Activated naive CD4-positive, alpha-beta T cell (primary cell): ENCODE measurements around the gene LY9.

Experiments
- DNase-seq, 4 experiments: peaks; one replicate each; lab custom pipeline; 2025; lab: John Stamatoyannopoulos, UW

The LY9 gene

DNA sequence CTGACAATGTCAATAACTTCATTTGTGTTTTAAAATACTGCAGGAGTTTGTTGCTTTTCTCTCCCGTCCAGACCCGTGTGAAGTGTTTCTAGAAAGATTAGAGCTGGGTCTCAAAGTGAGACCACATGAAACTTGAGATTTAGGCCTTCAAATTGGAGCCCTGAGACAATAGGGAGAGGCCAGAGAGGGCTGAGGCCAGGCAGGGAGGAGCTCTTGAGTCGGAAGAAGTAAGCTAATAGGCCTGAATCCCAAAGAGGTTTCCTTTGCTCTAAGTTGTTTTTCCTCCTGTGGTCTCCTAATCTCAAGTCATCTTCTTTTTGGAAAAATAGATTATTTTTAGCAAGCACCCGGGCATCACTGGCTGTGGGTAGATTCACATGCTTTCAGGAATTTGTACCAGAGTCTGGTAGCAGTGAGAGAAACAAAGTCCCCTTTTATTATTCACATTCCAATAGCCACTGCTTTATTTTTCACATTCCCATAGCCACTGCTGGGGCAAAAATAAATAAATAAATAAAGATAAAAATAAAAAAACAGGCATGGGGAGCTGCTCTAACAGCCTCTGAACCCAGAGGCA is 41.1 kb downstream of the LY9 start:
- no peak for DNase-seq

DNA sequence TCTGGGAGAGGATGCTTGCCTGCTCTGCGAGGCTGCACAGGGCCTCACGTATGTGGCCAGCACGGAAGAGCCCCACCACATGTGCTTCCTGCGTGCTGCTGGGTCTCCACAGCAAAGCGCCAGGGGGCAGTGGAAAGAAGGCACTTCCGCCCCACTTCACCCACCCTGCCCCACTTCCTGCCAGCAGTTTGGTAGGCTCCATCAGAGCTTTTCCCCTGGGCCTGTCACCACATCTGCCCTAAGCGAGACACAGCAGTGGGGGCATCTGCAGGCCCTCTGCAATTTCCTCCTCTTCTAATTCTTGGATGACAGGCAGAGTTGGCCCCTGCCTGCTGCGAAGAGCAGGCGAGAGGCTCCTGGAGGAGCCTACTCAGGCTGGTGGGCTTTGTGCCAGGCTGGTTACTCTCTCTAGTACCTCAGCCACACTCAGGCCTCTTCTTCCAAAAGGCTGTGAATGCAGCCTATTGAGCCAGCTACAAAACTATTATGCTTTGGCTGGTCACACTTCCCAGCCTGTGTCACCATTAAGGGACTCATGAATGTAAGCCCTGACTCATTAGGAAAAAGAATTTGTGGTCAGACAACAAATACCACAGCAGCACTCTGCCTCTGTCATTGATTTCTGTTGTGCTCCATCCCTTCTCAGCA is 41.7 kb downstream of the LY9 start:
- peak; percentile 22 to 78 (median 48) for DNase-seq

DNA sequence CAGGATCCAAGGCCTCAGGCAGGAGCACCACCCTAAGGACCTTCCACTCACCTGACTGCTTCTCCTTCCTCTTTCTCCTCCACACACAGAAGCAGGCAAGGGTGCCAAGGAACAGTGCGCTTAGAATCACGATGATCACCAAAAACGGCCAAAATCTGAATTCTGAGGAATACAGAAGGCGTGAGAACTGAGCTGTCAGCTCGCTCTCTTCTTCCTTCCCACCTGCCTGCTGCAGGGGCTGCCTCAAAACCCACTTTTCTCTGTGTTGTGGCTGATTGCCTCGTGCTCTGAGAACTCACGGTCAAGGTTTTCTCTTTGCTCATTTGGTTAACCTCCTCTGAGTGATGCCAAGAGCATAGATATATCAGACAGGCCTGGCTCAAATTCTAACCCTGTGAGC is 42.9 kb downstream of the LY9 start:
- no peak for DNase-seq

DNA sequence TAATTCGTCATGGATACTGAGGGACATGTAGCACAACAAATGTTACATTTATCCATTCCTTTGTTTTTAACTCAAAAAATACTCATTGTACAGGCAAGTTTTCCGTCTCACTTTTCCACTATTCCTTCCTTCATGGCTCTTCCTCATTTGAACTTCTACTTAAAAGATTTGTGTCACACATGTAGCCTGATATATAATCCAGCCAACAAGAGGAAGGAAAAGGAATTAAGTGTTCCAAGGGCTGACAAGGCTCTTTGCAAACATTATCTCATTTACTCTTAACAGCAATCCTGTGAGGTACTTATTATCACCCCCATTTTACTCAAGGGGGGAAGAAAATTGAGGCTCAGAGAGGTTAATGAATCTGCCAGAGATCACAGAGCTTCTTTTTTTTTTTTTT is 43.8 kb downstream of the LY9 start:
- no peak for DNase-seq

DNA sequence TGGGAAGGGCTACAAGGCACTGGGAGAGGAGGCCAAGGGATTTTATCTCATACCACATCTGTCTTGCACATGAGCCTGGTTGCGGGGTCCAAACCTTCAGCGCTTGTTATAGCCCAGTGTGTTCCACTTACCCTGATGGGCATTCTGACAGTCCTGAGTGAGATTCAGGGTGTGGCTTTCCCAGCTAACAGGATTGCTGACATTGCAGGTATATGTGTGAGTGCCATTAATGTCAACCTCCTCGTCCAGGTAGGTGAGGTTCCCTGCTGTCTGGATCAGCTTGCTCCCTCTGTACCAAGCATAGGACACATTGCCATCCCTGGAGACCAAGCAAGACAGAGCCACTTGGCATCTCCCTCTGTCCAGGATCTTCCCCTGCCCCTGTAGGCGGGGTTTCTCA is 45.1 kb downstream of the LY9 start:
- no peak for DNase-seq

DNA sequence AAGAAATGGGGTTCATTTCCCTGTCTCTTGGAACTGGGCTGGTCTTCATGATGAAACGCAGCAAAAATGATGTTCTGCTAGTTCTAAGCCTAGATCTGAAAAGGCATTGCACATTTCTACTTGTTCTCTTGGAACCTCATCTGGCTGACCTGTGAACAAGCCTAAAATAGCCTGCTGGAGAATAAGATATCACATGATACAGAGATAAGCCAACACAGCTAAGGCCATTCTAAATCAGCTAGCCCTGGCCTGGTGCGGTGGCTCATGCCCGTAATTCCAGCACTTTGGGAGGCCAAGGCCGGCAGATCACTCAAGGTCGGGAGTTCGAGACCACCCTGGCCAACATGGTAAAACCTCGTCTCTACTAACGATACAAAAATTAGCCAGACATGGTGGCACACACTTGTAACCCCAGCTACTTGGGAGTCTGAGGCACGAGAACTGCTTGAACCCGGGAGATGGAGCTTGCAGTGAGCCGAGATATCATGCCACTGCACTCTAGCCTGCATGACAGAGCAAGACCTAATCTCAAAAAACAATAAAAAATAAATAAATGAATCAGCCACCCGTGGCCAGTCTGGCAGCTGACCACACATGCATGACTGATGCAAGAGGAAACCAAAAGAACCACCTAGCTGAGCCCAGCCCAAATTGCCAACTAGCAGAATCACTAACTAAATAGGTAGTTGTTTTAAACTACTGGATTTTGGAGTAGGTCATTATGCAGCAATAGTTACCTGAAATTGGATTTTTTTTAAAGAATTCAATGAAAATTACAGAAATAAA is 48.7 kb downstream of the LY9 start:
- DNase-seq, result no peak

DNA sequence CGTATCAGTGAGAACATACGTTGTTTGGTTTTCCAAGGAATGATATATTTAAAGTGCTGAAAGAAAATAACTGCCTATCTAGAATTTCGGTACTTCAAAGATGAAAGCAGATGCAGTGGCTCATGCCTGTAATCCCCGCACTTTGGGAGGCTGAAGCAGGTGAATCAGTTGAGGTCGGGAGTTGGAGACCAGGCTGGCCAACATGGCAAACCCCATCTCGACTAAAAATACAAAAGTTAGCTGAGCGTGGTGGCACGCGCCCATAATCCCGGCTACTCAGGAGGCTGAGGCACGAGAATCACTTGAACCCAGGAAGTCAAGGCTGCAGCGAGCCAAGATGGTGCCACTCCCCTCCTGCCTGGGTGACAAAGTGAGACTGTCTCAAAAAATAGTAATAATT is 50.3 kb downstream of the LY9 start:
- no peak for DNase-seq

DNA sequence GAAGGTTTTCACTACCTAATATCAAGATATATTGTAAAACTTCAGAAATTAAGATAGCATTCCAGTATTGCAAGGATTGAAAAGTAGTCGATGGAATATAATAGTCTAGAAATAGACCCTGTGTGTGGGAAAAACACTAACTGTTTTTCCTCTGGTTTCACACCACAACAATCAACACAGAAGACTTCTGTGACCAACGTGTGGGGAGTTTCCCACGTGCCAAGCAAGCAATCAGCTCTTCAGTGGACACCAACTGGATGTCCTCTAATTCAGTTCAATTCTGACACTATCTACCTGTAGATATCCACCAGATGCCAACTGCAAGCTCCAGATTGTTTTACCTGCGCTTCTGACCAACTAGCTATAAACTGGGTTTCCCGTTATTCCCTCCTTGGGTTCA is 54.6 kb downstream of the LY9 start:
- no peak for DNase-seq

DNA sequence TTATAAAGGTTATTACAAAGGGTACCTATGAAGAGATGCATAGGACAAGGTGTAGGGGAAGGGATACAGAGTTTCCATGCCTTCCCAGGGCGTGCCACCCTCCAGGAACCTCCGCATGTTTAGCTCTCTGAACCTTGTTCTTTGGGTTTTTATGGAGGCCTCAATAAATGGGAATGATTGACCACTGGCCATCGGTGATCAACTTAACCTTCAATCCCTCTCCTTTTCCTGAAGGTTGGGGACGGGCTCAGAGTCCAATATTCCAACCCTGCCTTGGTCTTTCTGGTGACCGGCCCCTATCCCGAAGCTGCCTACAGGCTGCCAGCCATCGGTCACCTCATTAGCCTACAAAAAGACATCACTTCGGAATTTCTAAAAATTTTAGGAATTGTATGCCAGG is 55.0 kb downstream of the LY9 start:
- DNase-seq, result no peak

DNA sequence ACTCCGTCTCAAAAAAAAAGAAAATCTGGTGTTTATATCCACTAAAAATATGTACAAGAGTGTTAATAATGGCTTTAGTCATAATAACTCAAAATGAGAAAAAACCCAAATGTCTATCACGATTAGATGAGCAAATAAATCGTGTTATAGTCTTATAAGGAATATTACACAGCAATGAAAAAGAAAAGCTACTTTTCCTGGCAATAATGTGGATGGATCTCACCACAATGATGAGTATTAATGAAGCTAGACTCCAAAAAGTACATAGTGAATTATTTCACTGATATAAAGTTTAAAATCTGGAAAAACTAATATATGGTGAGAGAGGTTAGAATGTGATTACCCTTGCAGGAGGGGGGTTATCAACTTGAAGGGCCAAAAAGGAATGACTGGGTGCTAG is 57.0 kb downstream of the LY9 start:
- no peak for DNase-seq

DNA sequence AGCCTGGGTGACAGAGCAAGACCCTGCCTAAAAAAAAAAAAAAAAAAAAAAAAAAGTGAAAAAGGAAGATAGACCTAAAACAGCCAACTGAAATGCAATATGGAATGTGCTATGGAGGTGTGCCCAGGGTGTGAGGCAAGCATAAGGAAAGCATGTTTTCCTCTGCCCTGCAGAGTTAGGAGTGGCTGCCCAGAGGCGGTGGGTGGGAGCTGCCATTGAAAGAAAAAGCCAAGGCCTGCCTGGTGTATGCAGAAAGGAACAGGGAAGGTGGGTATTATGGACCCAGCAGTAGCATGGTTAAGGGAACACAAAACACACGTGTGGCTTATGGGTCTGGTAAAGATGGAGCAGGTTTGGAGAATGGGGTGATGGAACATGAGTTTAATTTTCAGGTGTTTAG is 57.8 kb downstream of the LY9 start:
- DNase-seq, result no peak

DNA sequence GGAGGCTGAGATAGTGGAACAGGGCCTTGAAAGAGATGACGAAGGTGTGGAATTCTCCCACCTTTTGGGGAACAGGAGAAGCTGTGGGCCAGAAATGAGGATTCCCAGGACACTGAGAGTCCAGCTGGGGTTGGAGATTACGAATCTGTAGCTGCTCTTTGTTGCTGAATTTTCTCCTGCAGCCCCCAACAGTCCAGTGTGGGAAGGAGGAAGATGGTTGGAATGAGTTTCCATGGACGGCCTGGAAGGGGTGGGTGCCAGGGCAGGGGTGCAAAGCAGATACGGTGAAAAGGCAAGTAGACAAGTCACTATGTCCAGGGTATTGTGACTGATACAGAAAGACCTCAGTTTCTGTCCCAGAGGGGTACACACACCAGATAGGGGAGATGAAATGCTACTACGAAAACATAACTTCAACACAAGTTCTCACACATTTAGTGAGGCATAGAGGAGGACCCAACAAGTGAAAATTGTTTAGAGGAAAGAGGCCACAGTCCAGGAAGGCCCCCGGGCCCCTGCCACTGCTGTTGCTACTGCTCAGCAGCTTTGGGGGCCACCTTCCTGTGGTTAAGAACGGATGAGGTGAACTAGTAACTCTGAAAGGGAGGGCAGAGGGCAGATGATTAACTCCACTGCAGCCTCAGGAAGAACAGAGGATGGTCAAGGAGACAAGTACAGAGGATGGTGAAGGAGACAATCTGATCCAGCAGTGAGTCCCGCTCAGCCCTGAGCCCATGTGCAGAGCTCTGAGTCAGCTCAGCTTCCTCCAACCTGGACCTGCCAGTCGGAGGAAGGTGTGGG is 59.4 kb downstream of the LY9 start:
- no peak for DNase-seq

DNA sequence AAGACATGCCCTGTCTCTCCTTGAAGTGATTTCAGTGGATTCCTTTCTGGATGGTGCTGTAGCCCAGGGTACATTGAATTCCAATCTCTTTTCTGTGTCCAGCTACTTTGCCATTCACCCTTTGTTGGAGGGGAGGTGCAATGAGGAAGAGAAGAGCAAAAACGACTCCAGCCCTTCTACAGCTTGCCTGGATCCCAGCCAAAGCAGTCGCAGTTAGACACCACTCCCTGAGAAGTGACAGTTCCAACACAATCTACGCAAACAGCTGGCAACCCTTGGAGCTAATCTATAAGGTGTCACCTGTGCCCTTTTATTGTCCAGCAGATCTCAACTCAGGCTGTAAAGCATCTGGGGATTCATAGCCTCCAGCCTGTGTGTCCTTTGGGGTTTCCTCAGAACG is 62.1 kb downstream of the LY9 start:
- DNase-seq, result no peak

DNA sequence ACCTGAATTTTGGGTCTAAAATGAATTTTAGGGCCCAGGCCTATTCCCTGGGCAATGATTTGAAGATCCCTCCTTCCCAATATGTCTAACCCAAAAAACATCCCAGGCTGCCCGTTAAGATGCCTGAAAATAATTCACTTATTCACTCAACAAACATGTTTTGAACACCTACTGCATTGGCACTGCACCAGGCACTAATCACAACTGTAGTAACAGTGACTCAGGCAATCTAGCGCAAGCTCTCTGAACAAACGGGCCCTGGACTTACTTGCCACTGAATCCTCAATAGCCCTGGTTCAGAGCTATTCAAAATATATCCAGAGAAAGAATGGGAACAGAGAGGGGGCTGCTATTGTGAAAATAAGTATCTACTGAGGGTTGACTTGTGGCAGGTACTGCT is 62.5 kb downstream of the LY9 start:
- DNase-seq, result no peak

DNA sequence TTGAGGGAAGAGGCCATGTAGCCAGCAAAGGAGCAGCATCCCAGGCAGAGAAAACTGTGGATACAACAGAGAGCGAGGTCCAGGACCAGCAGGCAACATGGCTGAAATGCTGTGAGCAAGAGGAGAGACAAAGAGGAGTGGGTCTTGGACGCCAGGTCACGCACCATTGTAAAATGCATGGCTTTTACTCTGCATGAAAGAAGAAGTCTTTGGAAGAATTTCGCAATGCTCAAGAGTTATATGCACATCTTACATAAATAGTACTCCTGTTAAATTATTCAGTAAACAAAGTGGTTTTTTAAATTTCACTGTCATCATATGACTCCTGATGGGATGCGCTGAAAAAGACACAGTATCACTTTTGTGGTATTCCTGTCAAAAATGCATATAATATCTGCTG is 63.2 kb downstream of the LY9 start:
- no peak for DNase-seq

DNA sequence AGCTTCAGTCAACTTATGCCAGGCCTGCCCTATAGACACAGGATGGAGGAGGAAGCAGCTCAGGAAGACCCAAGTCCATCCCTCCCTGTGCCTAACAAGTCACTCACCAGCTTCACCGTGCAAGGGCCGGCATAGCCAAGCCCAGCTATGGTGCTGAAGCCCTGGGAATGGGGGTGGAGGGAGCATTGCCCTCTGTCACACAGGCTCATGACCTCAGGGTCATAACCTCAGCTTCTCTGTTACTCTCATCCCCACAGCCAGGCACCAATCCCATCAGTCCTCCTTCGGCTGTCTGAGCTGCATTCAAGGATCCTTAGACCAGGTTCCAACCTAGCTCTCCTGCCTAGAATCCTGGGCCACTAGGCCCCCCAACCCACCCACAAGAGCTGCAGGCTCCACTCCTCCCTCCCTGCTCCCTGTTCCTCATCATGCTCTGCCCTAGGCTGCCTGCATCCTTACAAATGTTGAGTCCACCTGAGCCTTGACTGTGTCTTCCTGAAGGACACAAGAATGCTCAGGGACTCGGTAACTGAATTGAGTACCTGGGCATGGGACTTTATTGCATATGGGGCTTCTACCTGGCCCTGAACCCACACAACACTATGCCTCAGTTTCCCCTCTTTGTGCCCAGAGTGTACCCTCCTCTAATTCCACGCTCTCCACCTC is 65.0 kb downstream of the LY9 start:
- no peak for DNase-seq

DNA sequence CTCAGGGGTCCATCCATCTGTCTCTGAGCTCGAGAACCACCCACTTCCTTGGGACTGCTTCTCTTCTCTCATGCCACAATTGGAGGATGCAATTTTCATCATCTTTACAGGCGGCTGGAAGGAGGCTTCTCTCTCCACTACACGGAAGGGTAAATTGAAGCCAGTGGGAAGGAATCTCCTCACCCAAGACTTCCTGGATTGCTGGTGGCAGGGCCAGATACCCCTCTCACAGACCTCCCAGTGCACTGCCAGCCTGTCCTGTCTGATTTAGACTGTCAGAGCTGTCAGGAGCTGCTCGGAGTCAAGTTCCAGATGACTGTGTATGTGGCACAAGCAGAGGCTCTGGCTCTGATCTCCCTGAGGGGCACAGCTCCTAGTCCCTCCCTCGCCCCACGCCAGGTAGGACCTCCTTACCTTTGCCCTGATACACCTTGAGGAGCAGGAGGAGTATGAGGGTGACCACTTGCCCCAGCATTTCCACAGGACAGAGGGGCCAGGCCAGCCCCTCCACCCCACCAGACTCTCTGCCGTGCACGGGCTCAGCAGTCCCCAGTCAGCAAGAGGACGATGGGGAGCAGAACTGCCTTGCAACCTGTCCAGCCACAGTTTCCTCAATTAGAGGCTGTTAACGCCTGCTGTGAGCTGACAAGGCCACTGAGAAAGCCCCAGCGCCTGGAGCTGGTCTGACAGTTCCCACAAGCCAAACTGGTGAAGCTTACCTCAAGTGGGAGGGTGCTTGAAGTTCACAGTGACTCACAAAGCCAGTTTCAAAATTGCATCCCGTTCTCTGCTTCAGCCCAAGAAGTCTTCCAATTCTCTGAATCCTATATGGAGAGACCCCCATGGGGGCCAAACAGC is 66.5 kb downstream of the LY9 start, which contains the start of gene CD244:
TSS of gene CD244 (minus strand) at position 685 of the 858 bp plus-strand sequence. CDS start at position 475, 210 bp downstream.
- DNase-seq, result no peak

DNA sequence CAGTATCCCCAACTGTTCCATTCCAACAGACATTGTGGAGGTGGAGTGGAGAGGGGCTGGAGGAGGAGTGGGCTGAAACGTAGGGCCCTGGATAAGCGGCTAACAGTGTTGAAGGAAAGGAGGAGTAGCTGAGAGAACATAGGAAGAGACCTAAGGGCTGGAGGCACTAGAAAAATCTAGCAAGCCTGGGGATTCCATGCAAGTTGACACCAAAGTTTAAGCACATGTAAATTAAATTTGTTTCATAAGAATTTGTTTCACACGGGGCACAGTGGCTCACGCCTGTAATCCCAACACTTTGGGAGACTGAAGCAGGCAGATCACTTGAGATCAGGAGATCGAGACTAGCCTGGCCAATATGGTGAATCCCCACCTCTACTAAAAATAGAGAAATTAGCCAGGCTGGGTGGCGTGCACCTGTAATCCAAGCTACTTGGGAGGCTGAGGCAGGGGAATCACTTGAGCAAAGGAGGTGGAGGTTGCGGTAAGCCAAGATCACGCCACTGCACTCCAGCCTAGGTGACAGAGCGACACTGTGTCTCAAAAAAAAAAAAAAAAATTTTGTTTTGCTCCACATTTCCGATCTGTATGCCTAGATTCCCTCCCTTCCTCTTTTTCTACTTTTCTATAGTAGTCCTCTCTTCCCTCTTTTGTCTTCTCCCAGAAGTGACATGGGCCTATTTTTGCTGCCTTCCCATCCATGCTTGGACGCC is 67.2 kb downstream of the LY9 start:
- DNase-seq, result no peak

DNA sequence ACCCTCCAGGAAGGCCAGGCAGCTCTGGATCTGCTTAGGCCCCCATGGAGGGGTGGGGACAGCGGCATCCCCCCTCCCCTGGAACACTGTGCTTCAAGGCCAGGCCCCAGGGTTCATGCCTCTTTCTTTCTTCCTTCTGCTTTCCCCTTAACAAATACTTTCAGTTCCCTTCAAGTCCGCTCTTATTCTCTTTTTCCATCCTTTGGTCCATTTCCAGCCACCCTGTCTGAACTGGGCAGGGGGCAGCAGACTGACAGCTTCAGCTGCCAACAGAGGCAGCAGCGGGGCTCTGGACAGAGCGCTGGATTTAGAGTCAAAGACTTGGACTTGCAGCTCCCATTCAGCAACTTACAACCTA is 67.8 kb downstream of the LY9 start:
- no peak for DNase-seq

DNA sequence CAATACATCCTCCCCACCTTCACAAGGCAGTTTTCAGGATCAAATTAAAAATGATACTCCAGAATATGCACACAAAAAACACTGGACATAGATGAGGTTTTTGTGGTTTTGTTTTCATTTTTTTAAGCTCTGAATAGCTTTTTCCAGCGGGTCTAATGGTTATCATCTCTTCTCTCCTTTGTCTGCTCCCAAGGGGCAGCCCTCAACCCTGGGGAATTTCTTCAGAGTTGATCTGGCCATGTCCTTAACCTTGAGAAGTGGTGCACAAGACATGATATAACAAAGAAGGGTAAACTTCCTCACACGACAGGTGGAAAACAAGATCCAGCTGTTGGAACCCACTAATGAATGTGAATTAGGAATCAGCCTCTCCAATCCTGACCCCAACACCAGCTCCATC is 68.2 kb downstream of the LY9 start:
- no peak for DNase-seq

DNA sequence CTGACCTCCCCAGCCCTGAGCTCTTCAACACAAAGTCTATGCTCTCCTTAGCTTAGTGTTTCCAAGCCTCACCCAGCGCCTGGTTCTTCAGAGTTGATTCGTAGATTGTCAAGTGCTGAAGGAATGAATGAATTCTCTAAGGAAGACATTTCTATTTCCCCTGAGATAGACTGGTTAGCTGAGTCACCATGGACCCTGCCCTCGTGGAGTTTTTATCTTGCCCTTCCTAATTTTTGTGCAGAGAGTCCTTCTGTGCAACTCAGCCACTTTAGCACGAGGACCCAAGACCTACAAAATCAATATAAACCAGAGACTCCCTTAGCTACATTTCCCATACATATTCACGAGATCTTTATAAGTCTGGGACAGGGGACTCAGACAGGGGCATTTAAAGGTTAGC is 69.4 kb downstream of the LY9 start:
- no peak for DNase-seq
